ENCODE data around the gene TMEM33.

Gene TMEM33

GRCh38 chr4:41957634-41958033 lies 22.4 kb downstream of the TMEM33 start:
- H3K9ac ChIP-seq (ENCODE audit: low read length), result no peak overlapping the region
- no peaks in the 10 kb centered on the region for H4K20me1 ChIP-seq (ENCODE audit: insufficient read depth, low read length)
- no peaks in the 10 kb centered on the region for H3K9me3 ChIP-seq (ENCODE audit: insufficient read depth, low read length)
- H3K79me2 ChIP-seq (ENCODE audit: low read length), result no peaks in the 10 kb centered on the region
- no peak overlapping the region for H3K4me2 ChIP-seq (ENCODE audit: low read length)
- H3K4me1 ChIP-seq (ENCODE audit: low read length), result no peaks in the 10 kb centered on the region
- no peak overlapping the region for H3K27ac ChIP-seq (ENCODE audit: low read length)
- peaks cover 16% of the 10 kb centered on the region for H3K36me3 ChIP-seq (replicated peaks; ENCODE audit: low read depth, low read length)
- no peak overlapping the region for H3K4me3 ChIP-seq (ENCODE audit: low read length)
- no peak for TF ChIP-seq EZH2phosphoT487 (IDR thresholded peaks at IDR 0.05; ENCODE audit: low read depth)
- TF ChIP-seq, protein P1, sequence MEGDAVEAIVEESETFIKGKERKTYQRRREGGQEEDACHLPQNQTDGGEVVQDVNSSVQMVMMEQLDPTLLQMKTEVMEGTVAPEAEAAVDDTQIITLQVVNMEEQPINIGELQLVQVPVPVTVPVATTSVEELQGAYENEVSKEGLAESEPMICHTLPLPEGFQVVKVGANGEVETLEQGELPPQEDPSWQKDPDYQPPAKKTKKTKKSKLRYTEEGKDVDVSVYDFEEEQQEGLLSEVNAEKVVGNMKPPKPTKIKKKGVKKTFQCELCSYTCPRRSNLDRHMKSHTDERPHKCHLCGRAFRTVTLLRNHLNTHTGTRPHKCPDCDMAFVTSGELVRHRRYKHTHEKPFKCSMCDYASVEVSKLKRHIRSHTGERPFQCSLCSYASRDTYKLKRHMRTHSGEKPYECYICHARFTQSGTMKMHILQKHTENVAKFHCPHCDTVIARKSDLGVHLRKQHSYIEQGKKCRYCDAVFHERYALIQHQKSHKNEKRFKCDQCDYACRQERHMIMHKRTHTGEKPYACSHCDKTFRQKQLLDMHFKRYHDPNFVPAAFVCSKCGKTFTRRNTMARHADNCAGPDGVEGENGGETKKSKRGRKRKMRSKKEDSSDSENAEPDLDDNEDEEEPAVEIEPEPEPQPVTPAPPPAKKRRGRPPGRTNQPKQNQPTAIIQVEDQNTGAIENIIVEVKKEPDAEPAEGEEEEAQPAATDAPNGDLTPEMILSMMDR (IDR thresholded peaks at IDR 0.05; ENCODE audit: low read depth, low read length), result peak; percentile 64
- H3K27me3 ChIP-seq (ENCODE audit: low read depth, low read length), result no peaks in the 10 kb centered on the region
- H2AFZ ChIP-seq (ENCODE audit: low read depth, low read length), result no peak overlapping the region

DNA sequence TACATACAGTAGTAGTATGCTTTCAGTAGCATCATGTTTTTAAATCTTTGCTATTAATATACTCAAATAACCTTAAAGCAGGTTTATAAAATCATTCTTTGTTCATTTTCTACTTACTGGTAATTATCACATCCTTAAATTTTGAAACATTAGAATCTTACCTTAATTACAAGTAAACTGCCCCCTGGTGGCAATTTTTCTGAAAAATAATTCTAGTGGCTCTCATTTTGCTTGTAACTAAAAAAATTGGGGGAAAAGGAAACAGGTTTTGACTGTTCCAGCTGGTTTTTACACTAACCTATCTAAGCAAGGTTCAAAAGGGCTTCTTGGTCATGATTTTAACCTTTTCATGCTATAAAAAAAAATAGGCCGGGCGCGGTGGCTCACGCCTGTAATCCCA lies 27.9 kb downstream of the TMEM33 start:
- H3K4me2 ChIP-seq (ENCODE audit: low read length), result no peak overlapping the region
- H3K9ac ChIP-seq (ENCODE audit: low read length), result no peak overlapping the region
- H3K36me3 ChIP-seq (replicated peaks; ENCODE audit: low read depth, low read length), result peaks cover 7% of the 10 kb centered on the region
- H3K27ac ChIP-seq (ENCODE audit: low read length), result no peak overlapping the region
- H3K9me3 ChIP-seq (ENCODE audit: insufficient read depth, low read length), result no peaks in the 10 kb centered on the region
- no peak overlapping the region for H2AFZ ChIP-seq (ENCODE audit: low read depth, low read length)
- no peak overlapping the region for H3K4me3 ChIP-seq (ENCODE audit: low read length)
- H3K4me1 ChIP-seq (ENCODE audit: low read length), result no peaks in the 10 kb centered on the region
- no peak for TF ChIP-seq EZH2phosphoT487 (IDR thresholded peaks at IDR 0.05; ENCODE audit: low read depth)
- TF ChIP-seq, protein P1 (IDR thresholded peaks at IDR 0.05; ENCODE audit: low read depth, low read length), result peak; percentile 54
- H4K20me1 ChIP-seq (ENCODE audit: insufficient read depth, low read length), result no peaks in the 10 kb centered on the region
- no peaks in the 10 kb centered on the region for H3K27me3 ChIP-seq (ENCODE audit: low read depth, low read length)
- no peaks in the 10 kb centered on the region for H3K79me2 ChIP-seq (ENCODE audit: low read length)

DNA sequence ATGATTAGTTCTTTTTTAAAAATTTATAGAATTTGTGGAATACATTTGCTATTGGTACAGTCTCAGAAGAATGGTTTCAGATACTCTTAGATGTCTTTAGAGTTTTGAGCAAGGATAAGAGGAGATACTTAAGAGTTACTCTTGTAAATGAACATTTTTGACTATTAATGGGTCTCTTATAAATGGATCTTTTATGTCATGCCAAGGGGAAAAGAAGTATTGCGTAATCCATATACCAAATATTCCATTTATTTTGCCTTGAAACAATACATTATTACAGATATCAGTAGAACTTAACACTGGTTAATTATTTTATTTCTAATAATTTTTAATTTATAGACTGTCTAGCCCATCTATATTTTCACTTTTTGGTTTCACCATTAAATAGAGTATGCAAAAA lies 29.2 kb downstream of the TMEM33 start:
- no peaks in the 10 kb centered on the region for H3K27me3 ChIP-seq (ENCODE audit: low read depth, low read length)
- H4K20me1 ChIP-seq (ENCODE audit: insufficient read depth, low read length), result no peaks in the 10 kb centered on the region
- no peak overlapping the region for H2AFZ ChIP-seq (ENCODE audit: low read depth, low read length)
- peaks cover 15% of the 10 kb centered on the region for H3K36me3 ChIP-seq (replicated peaks; ENCODE audit: low read depth, low read length)
- TF ChIP-seq, protein P1 (IDR thresholded peaks at IDR 0.05; ENCODE audit: low read depth, low read length), result no peak
- TF ChIP-seq EZH2phosphoT487 (IDR thresholded peaks at IDR 0.05; ENCODE audit: low read depth), result no peak
- peaks cover 5% of the 10 kb centered on the region; the same call in 1 of the 2 replicates for H3K9me3 ChIP-seq (ENCODE audit: insufficient read depth, low read length)
- H3K79me2 ChIP-seq (ENCODE audit: low read length), result no peaks in the 10 kb centered on the region
- no peak overlapping the region for H3K4me3 ChIP-seq (ENCODE audit: low read length)
- no peak overlapping the region for H3K9ac ChIP-seq (ENCODE audit: low read length)
- peaks cover 2% of the 10 kb centered on the region for H3K4me1 ChIP-seq (ENCODE audit: low read length)
- H3K4me2 ChIP-seq (ENCODE audit: low read length), result no peak overlapping the region
- H3K27ac ChIP-seq (ENCODE audit: low read length), result no peak overlapping the region

GRCh38 chr4:41967392-41967791 lies 32.2 kb downstream of the TMEM33 start:
- no peaks in the 10 kb centered on the region for H3K79me2 ChIP-seq (ENCODE audit: low read length)
- H3K9ac ChIP-seq (ENCODE audit: low read length), result no peak overlapping the region
- H3K36me3 ChIP-seq (replicated peaks; ENCODE audit: low read depth, low read length), result peaks cover 31% of the 10 kb centered on the region
- peaks cover 17% of the 10 kb centered on the region for H3K4me1 ChIP-seq (ENCODE audit: low read length)
- no peaks in the 10 kb centered on the region for H3K27me3 ChIP-seq (ENCODE audit: low read depth, low read length)
- no peak overlapping the region for H2AFZ ChIP-seq (ENCODE audit: low read depth, low read length)
- no peak for TF ChIP-seq EZH2phosphoT487 (IDR thresholded peaks at IDR 0.05; ENCODE audit: low read depth)
- TF ChIP-seq, protein P1 (IDR thresholded peaks at IDR 0.05; ENCODE audit: low read depth, low read length), result no peak
- peaks cover 11% of the 10 kb centered on the region; the same call in 1 of the 2 replicates for H3K9me3 ChIP-seq (ENCODE audit: insufficient read depth, low read length)
- no peak overlapping the region for H3K27ac ChIP-seq (ENCODE audit: low read length)
- H3K4me3 ChIP-seq (ENCODE audit: low read length), result no peak overlapping the region
- H4K20me1 ChIP-seq (ENCODE audit: insufficient read depth, low read length), result no peaks in the 10 kb centered on the region
- H3K4me2 ChIP-seq (ENCODE audit: low read length), result no peak overlapping the region

Data from OCI-LY3 (cell line).